Fibroblast of lung (primary cell): ENCODE measurements around the gene CMTM5.

Experiments used
- CTCF ChIP-seq, 2 donors: IDR thresholded peaks in 1 of 2; conservative IDR thresholded peaks in 1 of 2; 1 replicate in 1 of 2; 2 replicates in 1 of 2; pipeline ENCODE4 v1.5.1; 2011 to 2012; ENCODE audit warnings: low read length in 2 of 2, control low read depth in 1 of 2, inconsistent platforms in 1 of 2, low read depth in 1 of 2, mild to moderate bottlenecking in 1 of 2
- EZH2 ChIP-seq: IDR thresholded peaks from 2 replicates; pipeline ENCODE4 v1.5.1; 2012; ENCODE audit warnings: low read length, control low read depth, mild to moderate bottlenecking; ENCODE audit errors: missing control alignments

GRCh38 chr14:23415821-23416778, 39.3 kb downstream of the CMTM5 start:
- TF ChIP-seq CTCF (conservative IDR thresholded peaks at IDR 0.05 in 1 of 2, IDR thresholded peaks at IDR 0.05 in 1 of 2; ENCODE audit: low read depth in 1 of 2, low read length in 2 of 2) (no peak), EZH2 (no peak)
